GM12872 (cell line): ENCODE measurements around the gene METAP2.

Source experiments
- CTCF ChIP-seq: IDR thresholded peaks from 3 replicates; pipeline ENCODE4 v1.5.1; 2011; ENCODE audit warnings: low read depth, mild to moderate bottlenecking, low read length, moderate library complexity; ENCODE audit not compliant: insufficient read depth

METAP2 gene

GRCh38 chr12:95543305-95543704 is 69.4 kb downstream of the METAP2 start:
- TF ChIP-seq CTCF, result no peak

- no peak for TF ChIP-seq CTCF
Measured at GRCh38 chr12:95544756-95545155, 70.8 kb downstream of the METAP2 start.

- TF ChIP-seq CTCF, result no peak
Measured at GRCh38 chr12:95545303-95545702, 71.4 kb downstream of the METAP2 start.

- TF ChIP-seq CTCF, result no peak
Measured at GRCh38 chr12:95545731-95546490, 72.0 kb downstream of the METAP2 start.

- no peak for TF ChIP-seq CTCF
Measured at GRCh38 chr12:95546491-95546813, 72.5 kb downstream of the METAP2 start.

GRCh38 chr12:95547522-95548055 is 73.6 kb downstream of the METAP2 start:
- TF ChIP-seq CTCF, result no peak

- no peak for TF ChIP-seq CTCF
Measured at GRCh38 chr12:95548056-95548538, 74.1 kb downstream of the METAP2 start.
